M059J (cell line): ENCODE results near the gene LRRC57. TPM values are rescaled to one million over a fixed set of nuclear protein-coding genes. Genes with fewer than 3 reads are reported as not detected.

ENCODE experiments used
- DNase-seq: peaks from one replicate; pipeline ENCODE4 v3.0.0-alpha.2; 2012; ENCODE audit warnings: low read depth
- total RNA-seq: library from RNA; depleted of rRNA; stranded (reverse); fragments of >200 nt; shearing (Covaris generic); gene quantifications from 2 replicates; pipeline ENCODE4 v1.2.3, GENCODE V29; 2014; rRNA removed

The LRRC57 gene
- total RNA-seq, 1 experiment from 2014 or later: 16.8 TPM

GRCh38 chr15:42491539-42492225 lies 56.9 kb downstream of the LRRC57 start:
- DNase-seq: peak; percentile 80

GRCh38 chr15:42490671-42491538 lies 57.7 kb downstream of the LRRC57 start, which contains the start of gene ZNF106:
ZNF106 (minus strand) TSS chr15:42491141; CDS start chr15:42472289, 18,852 bp downstream.
- DNase-seq: peak; percentile 88

GRCh38 chr15:42490291-42490670 lies 58.3 kb downstream of the LRRC57 start:
- DNase-seq: peak; percentile 26

Other genes with a start within 250 kb of the LRRC57 start
- gene CAPN3, start 189.3 kb downstream of the LRRC57 start, total RNA-seq: 0.34 TPM in 1 of 2 replicates, not detected in the other
- gene ZNF106, start 57.7 kb downstream of the LRRC57 start, total RNA-seq: 13.8 and 27.8 TPM in 2 replicates
- gene SNAP23, start 53.2 kb downstream of the LRRC57 start, total RNA-seq: 55.9 and 96.5 TPM in 2 replicates
- 62.4 and 138 TPM in 2 replicates for gene HAUS2, start within 50 bp of the LRRC57 start, total RNA-seq
- 1.4 and 2.7 TPM in 2 replicates for gene STARD9, start 26.8 kb upstream of the LRRC57 start, total RNA-seq
- gene CDAN1, start 188.3 kb upstream of the LRRC57 start, total RNA-seq: 8.5 and 10.2 TPM in 2 replicates